ENCODE measurements around the gene LCN12.

The LCN12 gene

DNA sequence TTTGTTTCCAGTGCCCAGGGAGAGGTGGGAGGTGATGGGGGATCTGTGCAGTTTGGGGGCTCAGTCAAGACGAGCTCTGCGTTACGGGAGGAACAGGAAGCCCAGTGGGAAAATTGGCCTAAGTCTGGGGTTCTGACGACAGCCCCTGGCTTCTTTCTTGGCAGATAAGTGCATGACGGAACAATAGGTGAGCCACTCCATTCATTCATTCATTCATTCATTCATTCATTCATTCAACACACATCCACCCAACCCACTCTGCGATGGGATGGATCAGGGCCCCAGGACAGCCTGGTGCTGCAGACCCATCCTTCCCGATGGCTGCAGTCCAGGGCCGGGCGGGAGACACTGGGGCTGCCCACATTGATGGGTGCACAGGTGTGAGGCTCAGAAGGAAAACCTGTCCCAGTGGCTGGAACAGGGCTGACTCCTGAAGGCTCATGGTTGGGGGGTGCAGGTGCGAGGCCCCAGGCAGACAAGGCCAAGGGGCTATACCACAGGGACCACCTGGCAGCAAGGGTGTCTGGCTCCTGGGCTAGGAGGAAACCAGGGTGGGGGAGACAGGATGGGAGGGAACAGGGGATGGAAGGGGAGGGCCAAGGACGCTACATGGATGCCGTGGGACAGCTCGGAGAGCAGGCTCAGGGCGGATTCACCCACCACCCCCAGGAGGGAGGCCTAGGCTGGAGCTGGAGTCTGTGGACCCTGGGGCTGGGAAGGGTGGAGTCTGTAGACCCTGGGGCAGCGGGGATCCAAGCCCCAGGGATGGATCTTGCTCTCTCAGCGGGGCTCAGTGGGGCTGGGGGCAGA lies 28.8 kb downstream of the LCN12 start:
- H3K4me2 ChIP-seq (ENCODE audit: low read length) = no peak overlapping the region
- no peaks in the 10 kb centered on the region for H3F3A ChIP-seq (ENCODE audit: control insufficient read depth, insufficient read depth)
- no peaks in the 10 kb centered on the region for H3K4me1 ChIP-seq (ENCODE audit: control insufficient read depth, low read length)
- H3K27me3 ChIP-seq (ENCODE audit: control insufficient read depth, low read length) = peaks cover 12% of the 10 kb centered on the region
- H3K36me3 ChIP-seq (ENCODE audit: control insufficient read depth, low read length) = no peaks in the 10 kb centered on the region
- no peaks in the 10 kb centered on the region for H3K79me2 ChIP-seq (ENCODE audit: control insufficient read depth, low read length)
- no peaks in the 10 kb centered on the region for H3K9me2 ChIP-seq (replicated peaks; ENCODE audit: control insufficient read depth, low read length)
- H4K20me1 ChIP-seq (ENCODE audit: control insufficient read depth, insufficient read depth, low read depth, low read length) = no peaks in the 10 kb centered on the region
- no peaks in the 10 kb centered on the region for H3K9me3 ChIP-seq (ENCODE audit: control insufficient read depth, insufficient read depth, low read length)
- TF ChIP-seq EZH2phosphoT487 (IDR thresholded peaks at IDR 0.05; ENCODE audit: borderline replicate concordance, low read length) = no peak
- TF ChIP-seq, protein P1, sequence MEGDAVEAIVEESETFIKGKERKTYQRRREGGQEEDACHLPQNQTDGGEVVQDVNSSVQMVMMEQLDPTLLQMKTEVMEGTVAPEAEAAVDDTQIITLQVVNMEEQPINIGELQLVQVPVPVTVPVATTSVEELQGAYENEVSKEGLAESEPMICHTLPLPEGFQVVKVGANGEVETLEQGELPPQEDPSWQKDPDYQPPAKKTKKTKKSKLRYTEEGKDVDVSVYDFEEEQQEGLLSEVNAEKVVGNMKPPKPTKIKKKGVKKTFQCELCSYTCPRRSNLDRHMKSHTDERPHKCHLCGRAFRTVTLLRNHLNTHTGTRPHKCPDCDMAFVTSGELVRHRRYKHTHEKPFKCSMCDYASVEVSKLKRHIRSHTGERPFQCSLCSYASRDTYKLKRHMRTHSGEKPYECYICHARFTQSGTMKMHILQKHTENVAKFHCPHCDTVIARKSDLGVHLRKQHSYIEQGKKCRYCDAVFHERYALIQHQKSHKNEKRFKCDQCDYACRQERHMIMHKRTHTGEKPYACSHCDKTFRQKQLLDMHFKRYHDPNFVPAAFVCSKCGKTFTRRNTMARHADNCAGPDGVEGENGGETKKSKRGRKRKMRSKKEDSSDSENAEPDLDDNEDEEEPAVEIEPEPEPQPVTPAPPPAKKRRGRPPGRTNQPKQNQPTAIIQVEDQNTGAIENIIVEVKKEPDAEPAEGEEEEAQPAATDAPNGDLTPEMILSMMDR (IDR thresholded peaks at IDR 0.05; ENCODE audit: low read depth, low read length, poor library complexity, severe bottlenecking) = no peak
- no peak overlapping the region for H3K27ac ChIP-seq (ENCODE audit: low read depth, low read length)
- no peak overlapping the region for H3K4me3 ChIP-seq (ENCODE audit: low read length)

DNA sequence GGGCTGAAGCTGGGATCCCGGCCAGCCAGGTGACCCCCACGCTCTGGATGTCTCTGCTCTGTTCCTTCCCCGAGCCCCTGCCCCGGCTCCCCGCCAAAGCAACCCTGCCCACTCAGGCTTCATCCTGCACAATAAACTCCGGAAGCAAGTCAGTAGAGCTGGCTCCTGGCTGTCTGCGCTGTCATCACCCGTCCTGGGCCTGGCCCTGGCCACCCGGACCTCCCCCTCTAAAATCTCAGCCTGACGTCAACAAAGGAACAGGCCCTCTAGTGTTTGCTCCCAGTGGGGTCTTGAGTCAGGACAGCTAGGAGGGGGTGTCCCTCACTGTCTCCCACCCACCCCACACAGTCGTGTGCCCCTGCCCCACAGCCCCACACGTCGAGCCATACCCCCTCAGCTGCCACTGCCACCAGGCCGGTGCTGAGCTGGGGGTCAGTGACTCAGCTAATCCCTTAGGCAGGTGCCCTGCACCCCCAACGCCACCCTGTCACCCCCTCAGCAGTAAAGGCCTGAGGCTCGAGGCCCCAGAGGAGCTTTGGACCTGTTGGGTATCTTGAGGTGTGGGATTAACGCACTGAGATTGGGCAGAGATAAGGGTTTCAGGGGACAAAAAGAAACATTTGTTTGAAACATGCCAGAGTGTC lies 29.6 kb downstream of the LCN12 start:
- Histone ChIP-seq H3K4me3 (ENCODE audit: low read length) (no peak overlapping the region), H3K27me3 (ENCODE audit: control insufficient read depth, low read length) (peaks cover 16% of the 10 kb centered on the region), H3K79me2 (ENCODE audit: control insufficient read depth, low read length) (no peaks in the 10 kb centered on the region), H3K9me3 (ENCODE audit: control insufficient read depth, insufficient read depth, low read length) (no peaks in the 10 kb centered on the region), H3K4me2 (ENCODE audit: low read length) (no peak overlapping the region), H3K27ac (ENCODE audit: low read depth, low read length) (no peak overlapping the region), H3K36me3 (ENCODE audit: control insufficient read depth, low read length) (no peaks in the 10 kb centered on the region), H3K4me1 (ENCODE audit: control insufficient read depth, low read length) (no peaks in the 10 kb centered on the region), H4K20me1 (ENCODE audit: control insufficient read depth, insufficient read depth, low read depth, low read length) (no peaks in the 10 kb centered on the region), H3K9me2 (replicated peaks; ENCODE audit: control insufficient read depth, low read length) (no peaks in the 10 kb centered on the region), H3F3A (ENCODE audit: control insufficient read depth, insufficient read depth) (no peaks in the 10 kb centered on the region)
- no peak for TF ChIP-seq EZH2phosphoT487 (IDR thresholded peaks at IDR 0.05; ENCODE audit: borderline replicate concordance, low read length)

DNA sequence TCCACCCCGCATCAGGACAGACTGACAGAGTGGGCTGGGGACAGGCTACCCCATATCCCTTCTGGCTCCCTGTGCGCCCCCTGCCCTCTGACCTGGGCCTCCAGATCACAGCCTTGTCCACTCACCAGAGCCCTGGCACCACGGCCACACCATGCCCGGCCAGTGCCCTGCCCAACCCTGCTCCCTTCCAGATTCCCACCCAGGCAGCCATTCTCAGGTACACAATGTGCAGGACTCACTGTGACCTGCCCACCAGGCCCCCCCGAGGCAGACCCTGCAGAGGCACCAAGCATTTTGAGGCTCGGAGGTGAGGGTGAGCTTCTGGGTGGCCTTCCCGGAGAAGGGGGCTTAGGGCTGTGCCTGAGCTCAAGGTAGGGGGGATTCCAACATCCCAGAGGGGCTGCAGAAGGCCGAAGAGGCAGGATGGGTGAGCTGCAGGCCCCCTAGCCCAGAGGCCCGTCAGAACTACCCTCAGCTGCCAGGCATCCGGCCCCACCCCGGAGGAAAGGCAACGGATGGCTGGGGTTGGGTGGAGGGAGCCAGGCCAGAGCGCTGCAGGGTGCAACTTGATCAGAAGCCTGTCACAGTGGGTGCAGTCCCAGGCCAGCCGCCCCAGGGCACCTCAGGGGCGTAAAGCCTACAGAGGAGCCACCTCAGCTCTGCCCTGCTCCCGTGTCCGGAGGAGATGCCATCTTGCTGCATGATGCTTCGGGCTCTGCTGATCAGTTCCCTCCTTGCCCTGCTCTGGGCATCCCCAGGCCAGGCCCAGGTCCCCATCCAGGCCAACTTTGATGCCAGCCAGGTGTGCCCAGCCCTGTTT lies 30.4 kb downstream of the LCN12 start, which contains the start of gene LCNL1:
TSS of gene LCNL1 (plus strand) at position 762 of the 820 bp plus-strand sequence. CDS start 594 bp downstream, outside the sequence.
- Histone ChIP-seq H3K4me1 (ENCODE audit: control insufficient read depth, low read length) (no peaks in the 10 kb centered on the region), H3K36me3 (ENCODE audit: control insufficient read depth, low read length) (no peaks in the 10 kb centered on the region), H3K27ac (ENCODE audit: low read depth, low read length) (no peak within 1 kb of the TSS), H3K79me2 (ENCODE audit: control insufficient read depth, low read length) (no peaks in the 10 kb centered on the region), H3F3A (ENCODE audit: control insufficient read depth, insufficient read depth) (no peaks in the 10 kb centered on the region), H4K20me1 (ENCODE audit: control insufficient read depth, insufficient read depth, low read depth, low read length) (no peaks in the 10 kb centered on the region), H3K9me2 (replicated peaks; ENCODE audit: control insufficient read depth, low read length) (no peaks in the 10 kb centered on the region), H3K27me3 (ENCODE audit: control insufficient read depth, low read length) (peaks cover 16% of the 10 kb centered on the region), H3K9me3 (ENCODE audit: control insufficient read depth, insufficient read depth, low read length) (no peaks in the 10 kb centered on the region), H3K4me2 (ENCODE audit: low read length) (no peak within 1 kb of the TSS), H3K4me3 (ENCODE audit: low read length) (no peak within 1 kb of the TSS)
- TF ChIP-seq EZH2phosphoT487 (IDR thresholded peaks at IDR 0.05; ENCODE audit: borderline replicate concordance, low read length) = no peak
- TF ChIP-seq, protein P1 (IDR thresholded peaks at IDR 0.05; ENCODE audit: low read depth, low read length, poor library complexity, severe bottlenecking) = no peak

Data from DOHH2 (cell line).